HG02840 (cell line): ENCODE data around the gene TOMM5.
"Not testable (repeated sequence)": the region's sequence is repeated elsewhere in the genome, so short reads cannot be mapped to it uniquely, and the experiment has no call there.

Source experiments
- ATAC-seq: cut with Tn5 transposase; IDR thresholded peaks from one replicate; pipeline ENCODE4 v1.9.1; 2021; ENCODE audit warnings: mild to moderate bottlenecking, moderate library complexity, moderate number of reproducible peaks; ENCODE audit not compliant: unreplicated experiment, low FRiP score

The TOMM5 gene

GRCh38 chr9:37617161-37617560 is 24.8 kb upstream of the TOMM5 start:
- no peak for ATAC-seq

GRCh38 chr9:37611961-37612360 is 19.6 kb upstream of the TOMM5 start:
- ATAC-seq: no peak

GRCh38 chr9:37611014-37611413 is 18.6 kb upstream of the TOMM5 start:
- ATAC-seq: no peak

- no peak for ATAC-seq
Observed at GRCh38 chr9:37609735-37610397, 17.5 kb upstream of the TOMM5 start.

GRCh38 chr9:37608250-37608649 is 15.9 kb upstream of the TOMM5 start:
- no peak for ATAC-seq

- ATAC-seq: no peak
Observed at GRCh38 chr9:37604296-37604695, 11.9 kb upstream of the TOMM5 start.

GRCh38 chr9:37602817-37603216 is 10.4 kb upstream of the TOMM5 start:
- ATAC-seq: no peak

- ATAC-seq: not testable (repeated sequence)
Observed at GRCh38 chr9:37602061-37602460, 9.7 kb upstream of the TOMM5 start.

GRCh38 chr9:37596504-37596903 is 4.1 kb upstream of the TOMM5 start:
- no peak for ATAC-seq

GRCh38 chr9:37593883-37594448 is 1.6 kb upstream of the TOMM5 start:
- no peak for ATAC-seq

GRCh38 chr9:37587521-37587920 is 4.9 kb downstream of the TOMM5 start:
- no peak for ATAC-seq

GRCh38 chr9:37583522-37584121 is 8.8 kb downstream of the TOMM5 start:
- ATAC-seq: no peak

GRCh38 chr9:37582548-37583157 is 9.7 kb downstream of the TOMM5 start:
- no peak for ATAC-seq

GRCh38 chr9:37575921-37576721 is 16.3 kb downstream of the TOMM5 start, which contains the start of gene FBXO10:
FBXO10 (minus strand) TSS chr9:37576380; CDS start chr9:37541768, 34,612 bp downstream.
- ATAC-seq: peak; percentile 63

GRCh38 chr9:37575511-37575914 is 16.9 kb downstream of the TOMM5 start:
- ATAC-seq: peak; percentile 51

GRCh38 chr9:37575001-37575400 is 17.4 kb downstream of the TOMM5 start:
- ATAC-seq: no peak

- no peak for ATAC-seq
Observed at GRCh38 chr9:37574241-37574721, 18.1 kb downstream of the TOMM5 start.

- ATAC-seq: no peak
Observed at GRCh38 chr9:37571282-37571681, 21.1 kb downstream of the TOMM5 start.

- no peak for ATAC-seq
Observed at GRCh38 chr9:37566716-37567115, 25.7 kb downstream of the TOMM5 start.
